Retinal pigment epithelial cell (primary cell): ENCODE measurements around the gene TPSAB1.

ENCODE experiments used
- DNase-seq: peaks from one replicate; pipeline ENCODE4 v3.0.0-alpha.2; 2010; ENCODE audit warnings: low read depth
- H3K4me3 ChIP-seq: 2 replicates; pipeline ENCODE4 v1.5.1; 2011; ENCODE audit warnings: mild to moderate bottlenecking, low read length, control low read depth, moderate library complexity
- CTCF ChIP-seq: conservative IDR thresholded peaks from 2 replicates; pipeline ENCODE4 v1.5.1; 2011; ENCODE audit warnings: low read depth, low read length, control low read depth, inconsistent platforms

Gene TPSAB1

DNA sequence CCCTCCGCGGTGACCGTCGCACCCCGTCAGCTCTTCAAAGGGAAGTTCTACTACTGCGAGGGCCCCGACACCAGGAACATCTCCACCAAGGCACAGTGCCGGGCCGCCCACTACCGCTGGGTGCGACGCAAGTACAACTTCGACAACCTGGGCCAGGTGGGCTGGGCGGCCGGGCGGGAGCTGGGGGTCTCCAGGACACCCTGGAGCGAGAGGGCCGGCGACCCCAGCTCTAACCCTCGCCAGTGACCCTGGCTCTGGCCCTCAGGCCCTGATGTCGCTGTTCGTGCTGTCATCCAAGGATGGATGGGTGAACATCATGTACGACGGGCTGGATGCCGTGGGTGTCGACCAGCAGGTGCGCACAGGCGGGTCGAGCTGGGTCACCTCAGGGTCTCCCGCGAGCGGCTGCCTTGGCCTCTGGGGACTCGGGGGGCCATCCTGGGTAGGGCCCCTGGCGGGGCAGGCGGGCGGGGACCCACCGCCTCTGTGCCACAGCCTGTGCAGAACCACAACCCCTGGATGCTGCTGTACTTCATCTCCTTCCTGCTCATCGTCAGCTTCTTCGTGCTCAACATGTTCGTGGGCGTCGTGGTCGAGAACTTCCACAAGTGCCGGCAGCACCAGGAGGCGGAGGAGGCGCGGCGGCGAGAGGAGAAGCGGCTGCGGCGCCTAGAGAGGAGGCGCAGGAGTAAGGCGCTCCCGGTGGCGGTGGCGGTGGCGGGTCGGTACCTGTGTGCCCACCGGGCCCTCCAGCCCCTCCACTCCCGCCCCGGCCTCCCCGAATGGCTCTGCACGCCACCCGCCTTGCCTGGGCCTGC lies 28.8 kb upstream of the TPSAB1 start:
- no peak for DNase-seq
- TF ChIP-seq CTCF = no peak
- no peak overlapping the region for H3K4me3 ChIP-seq

- DNase-seq = no peak
- TF ChIP-seq CTCF = no peak
- H3K4me3 ChIP-seq = no peak overlapping the region
Measured at GRCh38 chr16:1212616-1213194, 27.8 kb upstream of the TPSAB1 start.

DNA sequence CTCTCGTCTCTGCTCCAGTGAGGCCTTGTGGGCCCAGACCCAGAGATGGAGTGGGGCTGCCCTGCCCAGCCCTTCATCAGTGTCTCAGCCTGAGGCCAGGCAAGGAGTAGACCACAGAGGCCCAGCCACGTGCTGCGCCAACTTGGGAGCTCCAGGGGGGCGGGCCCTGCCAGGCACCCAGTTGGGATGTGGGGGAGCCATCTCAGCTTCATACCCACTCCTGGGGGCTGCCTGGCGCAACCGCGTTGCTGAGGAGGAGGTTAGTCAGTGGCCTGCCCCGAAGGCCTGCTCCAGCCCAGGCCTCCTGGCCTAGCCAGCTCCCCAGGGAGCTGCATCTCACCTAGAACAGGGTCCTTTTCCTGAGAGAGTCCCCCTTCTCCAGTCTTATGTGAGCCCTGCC lies 27.3 kb upstream of the TPSAB1 start:
- DNase-seq = no peak

DNA sequence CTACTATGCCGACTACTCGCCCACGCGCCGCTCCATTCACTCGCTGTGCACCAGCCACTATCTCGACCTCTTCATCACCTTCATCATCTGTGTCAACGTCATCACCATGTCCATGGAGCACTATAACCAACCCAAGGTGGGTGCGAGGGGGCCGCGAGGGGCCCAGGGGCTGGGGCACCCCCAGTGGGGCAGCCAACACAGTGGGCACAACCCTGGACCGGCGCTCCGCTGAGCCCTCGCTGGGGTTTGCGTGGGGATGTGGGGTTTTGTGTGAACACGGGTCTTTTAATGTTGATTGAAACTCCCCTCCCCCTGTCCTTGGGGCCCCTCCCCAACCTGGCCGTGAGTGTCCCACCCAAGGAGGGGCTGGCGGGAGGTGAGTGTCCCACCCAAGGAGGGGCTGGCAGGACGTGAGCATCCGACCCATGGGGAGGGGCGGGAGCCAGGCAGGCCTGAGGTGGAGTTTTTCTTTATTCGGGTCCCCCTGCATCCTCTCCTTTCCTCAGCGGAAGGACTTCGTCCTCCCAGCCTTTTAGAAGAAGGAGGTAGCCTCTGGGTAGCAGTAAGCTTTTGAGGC lies 26.6 kb upstream of the TPSAB1 start:
- DNase-seq = no peak
- H3K4me3 ChIP-seq = no peak overlapping the region
- no peak for TF ChIP-seq CTCF

More for the DNA sequence above, 27.3 kb upstream of the TPSAB1 start:
- no peak overlapping the region for H3K4me3 ChIP-seq
- no peak for TF ChIP-seq CTCF

DNA sequence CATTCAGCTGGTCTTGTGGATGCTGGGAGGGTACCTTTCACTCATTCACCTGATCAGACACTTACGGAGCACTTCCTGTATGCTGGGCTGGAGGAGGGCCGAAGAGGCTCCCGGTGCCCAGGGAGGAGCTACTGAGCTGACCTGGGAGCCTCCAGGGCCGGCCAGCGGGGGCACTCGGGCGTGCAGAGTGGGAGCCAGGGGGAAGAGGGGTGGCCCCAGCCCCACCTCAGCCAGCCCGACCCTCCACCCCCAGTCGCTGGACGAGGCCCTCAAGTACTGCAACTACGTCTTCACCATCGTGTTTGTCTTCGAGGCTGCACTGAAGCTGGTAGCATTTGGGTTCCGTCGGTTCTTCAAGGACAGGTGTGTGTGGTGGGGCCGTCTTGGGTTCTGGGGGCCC lies 25.8 kb upstream of the TPSAB1 start:
- no peak for DNase-seq
- TF ChIP-seq CTCF = no peak
- H3K4me3 ChIP-seq = no peak overlapping the region

DNA sequence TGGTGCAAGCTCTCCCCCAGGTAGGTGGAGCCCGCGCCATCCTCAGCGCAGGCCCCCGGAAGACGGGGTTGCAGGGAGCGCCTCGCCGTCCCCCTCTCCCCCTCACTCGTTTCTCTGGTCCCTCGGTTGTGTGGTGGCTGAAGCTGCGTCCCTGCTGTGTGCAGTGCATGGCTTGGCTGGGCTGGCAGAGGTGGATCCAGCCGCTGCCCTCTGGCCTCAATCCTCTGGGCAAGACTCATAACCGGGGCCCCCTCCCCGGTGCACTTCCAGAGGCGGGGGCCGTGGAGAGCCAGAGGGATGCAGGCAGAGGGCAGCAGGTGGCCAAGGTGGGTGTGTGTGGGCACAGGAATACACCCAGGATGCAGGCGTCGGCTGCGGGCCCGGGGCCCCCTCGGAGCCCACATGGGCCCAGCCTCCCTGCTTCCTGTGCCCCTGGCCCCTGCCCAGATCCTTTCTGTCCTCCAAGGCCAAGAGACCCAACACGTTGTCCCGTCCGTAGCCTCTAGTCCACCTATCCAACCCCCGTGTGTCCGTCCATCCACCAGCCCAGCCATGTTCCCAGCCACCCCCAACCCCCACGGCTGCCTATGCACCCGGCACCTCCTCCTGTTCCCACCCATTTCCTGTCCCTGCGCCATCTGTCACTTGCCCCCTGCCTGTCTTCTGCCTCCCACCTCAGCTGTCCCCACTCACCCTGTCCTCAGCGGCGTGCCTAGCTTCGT lies 24.8 kb upstream of the TPSAB1 start:
- no peak overlapping the region for H3K4me3 ChIP-seq
- TF ChIP-seq CTCF = no peak
- DNase-seq = no peak

- no peak for DNase-seq
- H3K4me3 ChIP-seq = no peak overlapping the region
- TF ChIP-seq CTCF = no peak
Measured at GRCh38 chr16:1216296-1216619, 24.2 kb upstream of the TPSAB1 start.
